H7 (cell line): ENCODE measurements around the gene CROCC. TPM values are rescaled to one million over a fixed set of nuclear protein-coding genes. Genes with fewer than 3 reads are reported as not detected.
A peak's percentile ranks its signal among the peaks of the same experiment; 100 is the strongest.
"Not testable (repeated sequence)": the region's sequence is repeated elsewhere in the genome, so short reads cannot be mapped to it uniquely, and the experiment has no call there.

ENCODE experiments used
- DNase-seq: peaks from one replicate; pipeline ENCODE4 v3.0.0; 2012
- H3K27me3 ChIP-seq: 2 replicates; pipeline ENCODE4 v1.6.0; 2011; ENCODE audit warnings: mild to moderate bottlenecking, low read length; ENCODE audit not compliant: control insufficient read depth, insufficient read depth
- H3K36me3 ChIP-seq: replicated peaks from 2 replicates; pipeline ENCODE4 v1.5.1; 2011; ENCODE audit warnings: low read length; ENCODE audit not compliant: control insufficient read depth, insufficient read depth
- H3K4me3 ChIP-seq: 2 replicates; pipeline ENCODE4 v1.5.1; 2011; ENCODE audit warnings: low read depth, mild to moderate bottlenecking, control low read depth, low read length, moderate library complexity; ENCODE audit not compliant: insufficient read depth
- total RNA-seq: library from RNA; depleted of rRNA; stranded (reverse); fragments of >200 nt; shearing (Covaris generic); gene quantifications from 2 replicates; pipeline ENCODE4 v1.2.3, GENCODE V29; 2014

CROCC gene
- total RNA-seq, 1 experiment from 2014 or later: 59.5 TPM

GRCh38 chr1:16958475-16958874 is 36.7 kb downstream of the CROCC start:
- Histone ChIP-seq H3K36me3 (peaks cover 18% of the 10 kb centered on the region), H3K27me3 (no peaks in the 10 kb centered on the region)
- DNase-seq: no peak

GRCh38 chr1:16960560-16961296 is 39.0 kb downstream of the CROCC start:
- peak; percentile 95 for DNase-seq
- Histone ChIP-seq H3K36me3 (peaks cover 12% of the 10 kb centered on the region), H3K27me3 (no peaks in the 10 kb centered on the region), H3K4me3 (peak overlapping the region; percentile 34; the same call in 1 of the 2 replicates)

More at GRCh38 chr1:16958475-16958874, 36.7 kb downstream of the CROCC start:
- H3K4me3 ChIP-seq: no peak overlapping the region

- H3K27me3 ChIP-seq: no peaks in the 10 kb centered on the region
- peaks cover 10% of the 10 kb centered on the region for H3K36me3 ChIP-seq
- DNase-seq: no peak
- peak overlapping the region; percentile 34; the same call in 1 of the 2 replicates for H3K4me3 ChIP-seq
Measured at GRCh38 chr1:16961297-16962133, 39.8 kb downstream of the CROCC start.

GRCh38 chr1:16964169-16964568 is 42.4 kb downstream of the CROCC start:
- H3K36me3 ChIP-seq, H3K4me3 ChIP-seq, H3K27me3 ChIP-seq, DNase-seq: not testable (repeated sequence)

- DNase-seq: no peak
- Histone ChIP-seq H3K4me3 (no peak overlapping the region), H3K27me3 (no peaks in the 10 kb centered on the region), H3K36me3 (peaks cover 8% of the 10 kb centered on the region)
Measured at GRCh38 chr1:16965486-16966067, 43.8 kb downstream of the CROCC start.

GRCh38 chr1:16966282-16966681 is 44.6 kb downstream of the CROCC start:
- no peak for DNase-seq
- H3K4me3 ChIP-seq: no peak overlapping the region
- H3K36me3 ChIP-seq: peaks cover 8% of the 10 kb centered on the region
- no peaks in the 10 kb centered on the region for H3K27me3 ChIP-seq

GRCh38 chr1:16967095-16967575 is 45.4 kb downstream of the CROCC start:
- H3K4me3 ChIP-seq: no peak overlapping the region
- no peak for DNase-seq
- H3K36me3 ChIP-seq: peaks cover 8% of the 10 kb centered on the region
- H3K27me3 ChIP-seq: no peaks in the 10 kb centered on the region

GRCh38 chr1:16967962-16968361 is 46.2 kb downstream of the CROCC start:
- Histone ChIP-seq H3K4me3 (no peak overlapping the region), H3K27me3 (no peaks in the 10 kb centered on the region), H3K36me3 (peaks cover 8% of the 10 kb centered on the region)
- DNase-seq: no peak

GRCh38 chr1:16968372-16968771 is 46.6 kb downstream of the CROCC start:
- Histone ChIP-seq H3K36me3 (peaks cover 9% of the 10 kb centered on the region), H3K27me3 (no peaks in the 10 kb centered on the region), H3K4me3 (no peak overlapping the region)
- DNase-seq: no peak

GRCh38 chr1:16969057-16969611 is 47.4 kb downstream of the CROCC start:
- Histone ChIP-seq H3K27me3 (no peaks in the 10 kb centered on the region), H3K36me3 (peaks cover 9% of the 10 kb centered on the region), H3K4me3 (no peak overlapping the region)
- DNase-seq: peak; percentile 80

GRCh38 chr1:16969651-16970050 is 47.9 kb downstream of the CROCC start:
- H3K4me3 ChIP-seq: no peak overlapping the region
- no peak for DNase-seq
- H3K36me3 ChIP-seq: peaks cover 9% of the 10 kb centered on the region
- H3K27me3 ChIP-seq: no peaks in the 10 kb centered on the region

- Histone ChIP-seq H3K36me3 (peaks cover 8% of the 10 kb centered on the region), H3K4me3 (no peak overlapping the region), H3K27me3 (no peaks in the 10 kb centered on the region)
- DNase-seq: no peak
Measured at GRCh38 chr1:16970132-16970910, 48.6 kb downstream of the CROCC start.

- H3K27me3 ChIP-seq: no peaks in the 10 kb centered on the region
- peaks cover 5% of the 10 kb centered on the region for H3K36me3 ChIP-seq
- no peak overlapping the region for H3K4me3 ChIP-seq
- peak; percentile 92 for DNase-seq
Measured at GRCh38 chr1:16971341-16972188, 49.8 kb downstream of the CROCC start.
